HG03521 (cell line): ENCODE results near the gene ALCAM.

Source experiments
- ATAC-seq: cut with Tn5 transposase; IDR thresholded peaks from one replicate; pipeline ENCODE4 v1.9.1; 2021; ENCODE audit warnings: mild to moderate bottlenecking, moderate library complexity; ENCODE audit not compliant: unreplicated experiment

The ALCAM gene

GRCh38 chr3:105366326-105367062 lies at the start of gene ALCAM:
ALCAM (plus strand) TSS chr3:105366909.
- peak; percentile 52 for ATAC-seq

GRCh38 chr3:105317841-105318240 lies 48.9 kb upstream of the ALCAM start:
- ATAC-seq = no peak

GRCh38 chr3:105322570-105323273 lies 44.0 kb upstream of the ALCAM start:
- peak; percentile 91 for ATAC-seq

- ATAC-seq = no peak
Measured at GRCh38 chr3:105323274-105323599, 43.5 kb upstream of the ALCAM start.

GRCh38 chr3:105324951-105325350 lies 41.8 kb upstream of the ALCAM start:
- ATAC-seq = no peak

- ATAC-seq = no peak
Measured at GRCh38 chr3:105327662-105328337, 38.9 kb upstream of the ALCAM start.

GRCh38 chr3:105328338-105328730 lies 38.4 kb upstream of the ALCAM start:
- no peak for ATAC-seq

GRCh38 chr3:105332961-105333360 lies 33.7 kb upstream of the ALCAM start:
- ATAC-seq = no peak

GRCh38 chr3:105334138-105334882 lies 32.4 kb upstream of the ALCAM start:
- peak; percentile 54 for ATAC-seq

- ATAC-seq = no peak
Measured at GRCh38 chr3:105339946-105340345, 26.8 kb upstream of the ALCAM start.

GRCh38 chr3:105343991-105344390 lies 22.7 kb upstream of the ALCAM start:
- ATAC-seq = no peak

GRCh38 chr3:105345156-105345555 lies 21.6 kb upstream of the ALCAM start:
- no peak for ATAC-seq

GRCh38 chr3:105347625-105348302 lies 18.9 kb upstream of the ALCAM start:
- ATAC-seq = peak; percentile 80

GRCh38 chr3:105348307-105348706 lies 18.4 kb upstream of the ALCAM start:
- ATAC-seq = no peak

- no peak for ATAC-seq
Measured at GRCh38 chr3:105349684-105350387, 16.9 kb upstream of the ALCAM start.

- no peak for ATAC-seq
Measured at GRCh38 chr3:105351821-105352220, 14.9 kb upstream of the ALCAM start.

GRCh38 chr3:105352976-105353375 lies 13.7 kb upstream of the ALCAM start:
- ATAC-seq = no peak

GRCh38 chr3:105353485-105354161 lies 13.1 kb upstream of the ALCAM start:
- no peak for ATAC-seq

- no peak for ATAC-seq
Measured at GRCh38 chr3:105354429-105354828, 12.3 kb upstream of the ALCAM start.
